Suprapubic skin (tissue), 4 donors: Measurements from ENCODE around the gene NANOS3. TPM values are rescaled to one million over a fixed set of nuclear protein-coding genes. Genes with fewer than 3 reads are reported as not detected.
A peak's percentile ranks its signal among the peaks of the same experiment; 100 is the strongest.

Experiments
- DNase-seq, 2 donors: peaks; one replicate each; pipeline ENCODE4 v3.0.0-alpha.2; 2019; ENCODE audit warnings: low spot score in 2 of 2
- H3K27ac ChIP-seq: fragments of 200-600 bp; sonication (generic); one replicate; pipeline ENCODE4 v1.5.1; 2019
- H3K27me3 ChIP-seq: fragments of 200-600 bp; sonication (generic); one replicate; pipeline ENCODE4 v1.5.1; 2019
- H3K36me3 ChIP-seq: fragments of 200-600 bp; sonication (generic); one replicate; pipeline ENCODE4 v1.5.1; 2019
- H3K4me1 ChIP-seq: fragments of 200-600 bp; sonication (generic); one replicate; pipeline ENCODE4 v1.5.1; 2019
- H3K4me3 ChIP-seq: fragments of 200-600 bp; sonication (generic); one replicate; pipeline ENCODE4 v1.5.1; 2019; ENCODE audit warnings: mild to moderate bottlenecking
- H3K9me3 ChIP-seq: fragments of 200-600 bp; sonication (generic); one replicate; pipeline ENCODE4 v1.5.1; 2019
- EP300 ChIP-seq: sonication (generic); formaldehyde crosslinking; IDR thresholded peaks from one replicate; pipeline ENCODE4 v1.6.1; 2017; ENCODE audit warnings: antibody characterized with exemption
- POLR2A ChIP-seq, 2 donors: fragments of 450-650 bp; IDR thresholded peaks; one replicate each; pipeline ENCODE4 v1.6.1; 2017; ENCODE audit warnings: antibody characterized with exemption in 2 of 2, mild to moderate bottlenecking in 2 of 2, moderate library complexity in 2 of 2
- POLR2AphosphoS5 ChIP-seq, 3 donors: sonication (generic); formaldehyde crosslinking; IDR thresholded peaks; one replicate each; pipeline ENCODE4 v1.6.1; 2017; ENCODE audit warnings: antibody characterized with exemption in 3 of 3
- WGBS: methylation state at CpG from one replicate; pipeline ENCODE4 v1.1.5; 2018; 5-methylcytosine and 5-hydroxymethylcytosine counted together
- total RNA-seq, 4 donors: library from RNA; depleted of rRNA; stranded (reverse); fragments of >200 nt; gene quantifications; one replicate each; pipeline ENCODE4 v1.1.0, GENCODE V29; 2016
- TF ChIP-seq, protein P1 (sequence below), 2 donors: fragments of 200-600 bp in 1 of 2; fragments of 450-650 bp in 1 of 2; sonication (generic) in 1 of 2; IDR thresholded peaks; one replicate each; pipeline ENCODE4 v1.5.1; 2016 to 2019; ENCODE audit warnings: antibody characterized with exemption in 2 of 2, mild to moderate bottlenecking in 1 of 2, moderate library complexity in 1 of 2

The NANOS3 gene
- total RNA-seq, 4 donors from 2014 or later, result not detected

DNA sequence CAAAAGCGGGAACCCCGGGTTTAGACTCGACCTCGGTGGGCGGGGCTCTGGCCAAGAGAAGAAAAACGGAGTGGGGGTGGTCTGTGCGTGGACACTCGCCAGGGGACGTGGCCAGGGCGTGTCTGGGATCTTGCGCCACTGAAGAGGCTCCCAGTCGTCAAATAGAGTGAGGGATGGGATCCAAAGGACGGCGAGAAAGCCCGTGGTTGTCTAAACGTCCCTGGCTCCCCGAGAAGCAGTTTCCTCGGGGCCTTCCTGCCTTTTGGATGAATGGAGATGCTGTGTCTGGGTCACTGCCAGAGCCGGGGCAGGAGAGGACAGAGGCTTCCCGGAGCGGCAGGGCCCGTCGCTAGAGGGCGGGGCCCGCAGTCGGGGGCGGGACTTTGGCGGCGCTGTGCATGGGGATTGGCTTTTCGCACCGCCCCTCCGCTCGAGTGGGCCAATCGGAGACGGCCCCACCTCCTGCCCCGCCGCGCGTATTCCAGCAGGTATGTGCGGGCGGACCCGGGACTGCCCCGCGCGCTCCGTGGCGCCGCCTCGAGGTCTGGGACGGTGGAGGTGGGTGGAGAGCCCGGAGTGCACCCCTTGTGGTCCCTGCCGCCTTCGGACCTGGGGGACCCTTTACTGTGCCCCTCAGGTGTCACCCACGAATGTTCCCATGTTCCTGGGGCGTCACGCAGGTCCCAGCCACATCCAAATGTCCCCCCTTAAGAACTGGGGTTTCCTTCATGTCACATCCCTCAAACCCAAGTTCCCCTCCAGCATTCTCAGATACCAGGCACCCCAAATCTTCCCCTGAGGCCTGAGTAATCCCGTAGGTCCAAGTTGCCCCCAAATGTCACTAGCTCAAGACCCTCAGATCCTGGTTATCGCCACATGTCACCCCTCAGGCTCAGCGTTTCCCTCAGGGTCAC is 43.3 kb upstream of the NANOS3 start:
- Histone ChIP-seq H3K9me3 (no peaks in the 10 kb centered on the region), H3K36me3 (peaks cover 43% of the 10 kb centered on the region), H3K4me3 (peak overlapping the region; percentile 24), H3K27ac (peak overlapping the region; percentile 100), H3K27me3 (no peaks in the 10 kb centered on the region), H3K4me1 (peaks cover 59% of the 10 kb centered on the region)
- WGBS, result 11% methylated on average over 36 of the region's 59 CpGs
- peak; percentile 98 to 99 for DNase-seq
- no peak for TF ChIP-seq EP300
- TF ChIP-seq POLR2AphosphoS5 (IDR thresholded peaks at IDR 0.05), result peak in 1 of 3 donors; percentile 41
- TF ChIP-seq, protein P1, sequence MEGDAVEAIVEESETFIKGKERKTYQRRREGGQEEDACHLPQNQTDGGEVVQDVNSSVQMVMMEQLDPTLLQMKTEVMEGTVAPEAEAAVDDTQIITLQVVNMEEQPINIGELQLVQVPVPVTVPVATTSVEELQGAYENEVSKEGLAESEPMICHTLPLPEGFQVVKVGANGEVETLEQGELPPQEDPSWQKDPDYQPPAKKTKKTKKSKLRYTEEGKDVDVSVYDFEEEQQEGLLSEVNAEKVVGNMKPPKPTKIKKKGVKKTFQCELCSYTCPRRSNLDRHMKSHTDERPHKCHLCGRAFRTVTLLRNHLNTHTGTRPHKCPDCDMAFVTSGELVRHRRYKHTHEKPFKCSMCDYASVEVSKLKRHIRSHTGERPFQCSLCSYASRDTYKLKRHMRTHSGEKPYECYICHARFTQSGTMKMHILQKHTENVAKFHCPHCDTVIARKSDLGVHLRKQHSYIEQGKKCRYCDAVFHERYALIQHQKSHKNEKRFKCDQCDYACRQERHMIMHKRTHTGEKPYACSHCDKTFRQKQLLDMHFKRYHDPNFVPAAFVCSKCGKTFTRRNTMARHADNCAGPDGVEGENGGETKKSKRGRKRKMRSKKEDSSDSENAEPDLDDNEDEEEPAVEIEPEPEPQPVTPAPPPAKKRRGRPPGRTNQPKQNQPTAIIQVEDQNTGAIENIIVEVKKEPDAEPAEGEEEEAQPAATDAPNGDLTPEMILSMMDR (IDR thresholded peaks at IDR 0.05), result peak in 1 of 2 donors; percentile 43
- no peak for TF ChIP-seq POLR2A (IDR thresholded peaks at IDR 0.05)

DNA sequence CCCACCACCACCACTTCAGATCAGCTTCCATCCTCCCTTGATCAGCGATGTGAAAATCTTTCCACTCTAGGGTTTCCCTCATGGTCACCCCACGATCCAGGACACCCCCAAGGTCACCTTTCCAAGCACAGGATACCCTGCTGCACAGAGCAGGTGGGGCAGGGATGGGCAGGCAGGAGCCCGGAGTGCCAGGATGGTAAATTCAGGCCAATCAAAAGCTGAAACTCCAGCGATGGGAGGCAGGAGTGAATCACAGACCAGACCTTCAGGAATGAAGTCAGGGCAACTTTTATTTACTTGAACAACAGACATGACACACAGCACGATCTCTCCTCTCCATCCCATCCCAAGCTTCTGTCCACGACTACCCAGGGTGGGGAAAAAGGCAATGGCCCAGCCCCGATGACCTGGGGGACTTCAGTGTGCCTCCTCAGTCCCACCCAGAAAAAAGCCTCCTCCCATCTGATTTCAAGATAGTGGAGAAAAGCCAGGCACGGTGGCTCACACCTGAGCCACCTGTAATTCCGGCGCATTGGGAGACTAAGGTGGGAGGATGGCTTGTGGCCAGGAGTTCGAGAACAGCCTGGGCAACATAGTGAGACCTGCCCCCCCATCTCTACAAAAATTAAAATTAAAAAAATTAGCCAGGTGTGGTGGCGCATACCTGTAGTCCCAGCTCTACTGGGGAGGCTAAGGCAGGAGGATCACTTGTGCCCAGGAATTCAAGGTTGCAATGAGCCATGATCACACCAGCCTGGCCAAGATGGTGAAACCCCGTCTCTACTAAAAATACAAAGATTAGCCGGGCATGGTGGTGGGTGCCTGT is 42.5 kb upstream of the NANOS3 start:
- no peaks in the 10 kb centered on the region for H3K27me3 ChIP-seq
- 53% methylated on average over 14 of the region's 14 CpGs for WGBS
- H3K27ac ChIP-seq, result peak overlapping the region; percentile 100
- TF ChIP-seq, protein P1 (IDR thresholded peaks at IDR 0.05), result no peak
- TF ChIP-seq POLR2AphosphoS5 (IDR thresholded peaks at IDR 0.05), result no peak
- no peak for TF ChIP-seq POLR2A (IDR thresholded peaks at IDR 0.05)
- TF ChIP-seq EP300, result no peak
- peaks cover 43% of the 10 kb centered on the region for H3K36me3 ChIP-seq
- peaks cover 66% of the 10 kb centered on the region for H3K4me1 ChIP-seq
- H3K4me3 ChIP-seq, result peak overlapping the region; percentile 24
- H3K9me3 ChIP-seq, result no peaks in the 10 kb centered on the region
- DNase-seq, result no peak

DNA sequence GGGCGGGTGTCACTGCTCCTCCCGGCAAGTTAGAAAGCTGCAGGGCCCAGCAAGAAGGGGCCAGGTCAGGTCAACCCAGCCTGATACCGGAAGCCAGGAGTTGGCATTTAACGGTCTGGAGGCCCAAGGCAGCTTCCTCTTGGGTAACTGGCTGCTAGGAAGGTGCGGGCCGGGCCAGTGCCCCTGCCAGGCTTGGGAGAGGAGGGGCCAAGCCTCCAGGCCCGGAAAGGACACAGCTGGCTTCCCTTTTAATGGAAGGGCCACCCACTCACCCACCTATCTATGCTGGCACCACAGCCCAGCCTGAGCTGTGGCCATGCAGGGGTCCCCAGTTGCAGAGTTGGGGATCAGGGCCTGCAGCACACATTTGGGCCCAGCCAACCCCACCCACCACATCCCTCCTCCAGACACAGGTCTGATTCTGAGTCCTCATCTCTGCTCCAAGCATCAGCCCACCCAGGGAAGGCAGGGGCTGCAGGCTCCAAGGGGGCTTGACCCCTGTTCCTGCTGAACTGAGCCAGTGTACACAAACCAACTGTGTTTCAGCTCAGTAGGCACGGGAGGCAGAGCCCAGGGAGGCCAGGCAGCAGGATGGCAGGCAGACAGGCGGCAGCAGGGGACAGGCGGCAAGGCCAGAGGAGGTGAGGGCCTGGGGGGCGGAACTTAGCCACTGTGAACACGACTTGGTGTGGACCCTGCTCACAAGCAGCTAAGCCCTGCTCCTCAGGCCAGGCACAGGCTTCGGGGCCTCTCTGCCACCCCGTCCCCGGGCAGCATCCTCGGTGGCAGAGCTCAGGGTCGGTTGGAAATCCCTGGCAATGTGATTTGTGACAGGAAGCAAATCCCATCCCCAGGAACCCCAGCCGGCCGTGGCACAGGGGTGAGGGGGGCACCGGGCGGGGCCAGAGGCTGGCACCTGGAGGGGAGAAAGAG is 40.9 kb upstream of the NANOS3 start:
- TF ChIP-seq POLR2A (IDR thresholded peaks at IDR 0.05), result peak in 1 of 2 donors; percentile 7
- TF ChIP-seq EP300, result no peak
- TF ChIP-seq POLR2AphosphoS5 (IDR thresholded peaks at IDR 0.05), result peak in 1 of 3 donors; percentile 60
- TF ChIP-seq, protein P1 (IDR thresholded peaks at IDR 0.05), result no peak
- Histone ChIP-seq H3K36me3 (peaks cover 32% of the 10 kb centered on the region), H3K27ac (peak overlapping the region; percentile 100), H3K9me3 (no peaks in the 10 kb centered on the region), H3K4me1 (peaks cover 76% of the 10 kb centered on the region), H3K4me3 (peak overlapping the region; percentile 98), H3K27me3 (no peaks in the 10 kb centered on the region)
- peak in 1 of 2 donors; percentile 84 for DNase-seq
- 35% methylated on average over 15 of the region's 21 CpGs for WGBS

DNA sequence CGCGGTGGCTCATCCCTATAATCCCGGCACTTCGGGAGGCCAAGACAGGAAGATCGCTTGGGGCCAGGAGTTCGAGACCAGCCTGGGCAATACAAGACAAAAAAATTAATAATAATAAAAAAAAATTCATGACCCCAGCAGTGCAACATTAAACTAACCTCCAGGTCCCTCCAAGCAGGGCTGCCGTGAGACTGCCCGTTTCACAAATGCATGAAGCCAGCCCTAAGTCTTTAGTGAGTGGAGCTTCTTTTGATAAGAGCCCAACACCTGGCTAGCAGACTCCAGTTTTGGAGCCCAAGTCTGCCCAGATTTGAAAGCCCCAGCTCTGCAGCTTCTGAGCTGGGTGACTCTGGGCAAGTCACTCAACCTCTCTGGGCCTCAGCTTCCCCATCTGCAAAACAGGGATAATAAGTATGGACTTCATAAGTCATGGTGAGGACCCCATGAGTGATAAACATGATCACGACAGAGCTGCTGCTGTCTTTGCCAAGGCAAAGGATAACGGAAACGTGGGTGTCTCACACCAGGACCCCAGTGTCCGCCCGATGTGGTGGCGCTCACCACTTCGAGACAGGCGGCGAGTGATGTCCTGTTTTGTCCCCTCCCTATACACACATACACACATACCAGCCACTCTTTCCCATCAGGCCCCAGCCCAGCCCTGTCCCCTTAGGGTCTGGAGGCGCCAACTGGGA is 38.4 kb upstream of the NANOS3 start:
- TF ChIP-seq, protein P1 (IDR thresholded peaks at IDR 0.05), result no peak
- peak; percentile 61 to 67 for TF ChIP-seq POLR2A (IDR thresholded peaks at IDR 0.05)
- WGBS, result 36% methylated on average over 17 of the region's 18 CpGs
- Histone ChIP-seq H3K36me3 (peaks cover 25% of the 10 kb centered on the region), H3K9me3 (no peaks in the 10 kb centered on the region), H3K27me3 (no peaks in the 10 kb centered on the region), H3K27ac (peak overlapping the region; percentile 100), H3K4me3 (peak overlapping the region; percentile 98), H3K4me1 (peaks cover 75% of the 10 kb centered on the region)
- no peak for DNase-seq
